ENCODE data around the gene VIL1. TPM values are rescaled to one million over a fixed set of nuclear protein-coding genes. Genes with fewer than 3 reads are reported as not detected.

Gene VIL1
- total RNA-seq, 1 experiment from 2014 or later, result 3.0 TPM

DNA sequence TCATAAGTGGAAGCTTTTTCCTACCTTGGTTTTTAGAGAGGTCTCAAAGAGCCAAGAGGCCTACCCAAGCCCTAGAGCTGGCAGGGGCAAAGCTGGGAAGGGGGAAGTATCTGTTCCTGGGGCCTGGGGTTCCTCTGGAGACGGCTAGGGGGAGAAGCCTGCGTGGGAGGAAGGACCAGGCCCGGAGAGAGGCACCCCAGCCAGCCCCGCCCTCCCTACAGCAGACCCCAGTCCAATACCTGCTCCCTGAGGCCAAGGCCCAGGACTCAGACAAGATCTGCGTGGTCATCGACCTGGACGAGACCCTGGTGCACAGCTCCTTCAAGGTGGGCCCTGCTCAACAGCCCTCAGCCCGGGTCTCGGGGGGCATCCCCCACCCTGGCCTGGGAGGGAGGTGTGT lies 17.0 kb upstream of the VIL1 start:
- Mint-ChIP-seq H3K9me3 (no peaks in the 10 kb centered on the region), H3K4me3 (no peak overlapping the region), H3K27me3 (ENCODE audit: low read depth) (peaks cover 23% of the 10 kb centered on the region), H3K4me1 (peaks cover 24% of the 10 kb centered on the region), H3K27ac (no peak overlapping the region), H3K36me3 (peaks cover 8% of the 10 kb centered on the region)
- POLR2A ChIA-PET, result no interaction called here
- TF ChIP-seq NR3C1 (CRISPR knock-in tag; conservative IDR thresholded peaks at IDR 0.05; ENCODE audit: low read depth) (no peak), ZNF263 (CRISPR knock-in tag; IDR thresholded peaks at IDR 0.05; ENCODE audit: low read depth) (no peak), CREB1 (CRISPR knock-in tag; IDR thresholded peaks at IDR 0.05) (no peak), SMAD4 (CRISPR knock-in tag; IDR thresholded peaks at IDR 0.05) (no peak), GRHL2 (CRISPR knock-in tag; IDR thresholded peaks at IDR 0.05; ENCODE audit: insufficient replicate concordance, severe bottlenecking) (no peak), TCF7 (CRISPR knock-in tag; IDR thresholded peaks at IDR 0.05; ENCODE audit: low read depth) (no peak), EMX1 (CRISPR knock-in tag; IDR thresholded peaks at IDR 0.05) (no peak), TEAD4 (CRISPR knock-in tag; IDR thresholded peaks at IDR 0.05) (no peak)
- TF ChIP-seq, protein P1, sequence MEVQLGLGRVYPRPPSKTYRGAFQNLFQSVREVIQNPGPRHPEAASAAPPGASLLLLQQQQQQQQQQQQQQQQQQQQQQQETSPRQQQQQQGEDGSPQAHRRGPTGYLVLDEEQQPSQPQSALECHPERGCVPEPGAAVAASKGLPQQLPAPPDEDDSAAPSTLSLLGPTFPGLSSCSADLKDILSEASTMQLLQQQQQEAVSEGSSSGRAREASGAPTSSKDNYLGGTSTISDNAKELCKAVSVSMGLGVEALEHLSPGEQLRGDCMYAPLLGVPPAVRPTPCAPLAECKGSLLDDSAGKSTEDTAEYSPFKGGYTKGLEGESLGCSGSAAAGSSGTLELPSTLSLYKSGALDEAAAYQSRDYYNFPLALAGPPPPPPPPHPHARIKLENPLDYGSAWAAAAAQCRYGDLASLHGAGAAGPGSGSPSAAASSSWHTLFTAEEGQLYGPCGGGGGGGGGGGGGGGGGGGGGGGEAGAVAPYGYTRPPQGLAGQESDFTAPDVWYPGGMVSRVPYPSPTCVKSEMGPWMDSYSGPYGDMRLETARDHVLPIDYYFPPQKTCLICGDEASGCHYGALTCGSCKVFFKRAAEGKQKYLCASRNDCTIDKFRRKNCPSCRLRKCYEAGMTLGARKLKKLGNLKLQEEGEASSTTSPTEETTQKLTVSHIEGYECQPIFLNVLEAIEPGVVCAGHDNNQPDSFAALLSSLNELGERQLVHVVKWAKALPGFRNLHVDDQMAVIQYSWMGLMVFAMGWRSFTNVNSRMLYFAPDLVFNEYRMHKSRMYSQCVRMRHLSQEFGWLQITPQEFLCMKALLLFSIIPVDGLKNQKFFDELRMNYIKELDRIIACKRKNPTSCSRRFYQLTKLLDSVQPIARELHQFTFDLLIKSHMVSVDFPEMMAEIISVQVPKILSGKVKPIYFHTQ (CRISPR knock-in tag; IDR thresholded peaks at IDR 0.05), result no peak
- TF ChIP-seq, protein P2, sequence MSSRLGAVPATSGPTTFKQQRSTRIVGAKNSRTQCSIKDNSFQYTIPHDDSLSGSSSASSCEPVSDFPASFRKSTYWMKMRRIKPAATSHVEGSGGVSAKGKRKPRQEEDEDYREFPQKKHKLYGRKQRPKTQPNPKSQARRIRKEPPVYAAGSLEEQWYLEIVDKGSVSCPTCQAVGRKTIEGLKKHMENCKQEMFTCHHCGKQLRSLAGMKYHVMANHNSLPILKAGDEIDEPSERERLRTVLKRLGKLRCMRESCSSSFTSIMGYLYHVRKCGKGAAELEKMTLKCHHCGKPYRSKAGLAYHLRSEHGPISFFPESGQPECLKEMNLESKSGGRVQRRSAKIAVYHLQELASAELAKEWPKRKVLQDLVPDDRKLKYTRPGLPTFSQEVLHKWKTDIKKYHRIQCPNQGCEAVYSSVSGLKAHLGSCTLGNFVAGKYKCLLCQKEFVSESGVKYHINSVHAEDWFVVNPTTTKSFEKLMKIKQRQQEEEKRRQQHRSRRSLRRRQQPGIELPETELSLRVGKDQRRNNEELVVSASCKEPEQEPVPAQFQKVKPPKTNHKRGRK (CRISPR knock-in tag; IDR thresholded peaks at IDR 0.05; ENCODE audit: borderline replicate concordance), result no peak
- CTCF ChIA-PET, result no interaction called here
- no peak for ATAC-seq
- no peak for DNase-seq (ENCODE audit: low spot score)

DNA sequence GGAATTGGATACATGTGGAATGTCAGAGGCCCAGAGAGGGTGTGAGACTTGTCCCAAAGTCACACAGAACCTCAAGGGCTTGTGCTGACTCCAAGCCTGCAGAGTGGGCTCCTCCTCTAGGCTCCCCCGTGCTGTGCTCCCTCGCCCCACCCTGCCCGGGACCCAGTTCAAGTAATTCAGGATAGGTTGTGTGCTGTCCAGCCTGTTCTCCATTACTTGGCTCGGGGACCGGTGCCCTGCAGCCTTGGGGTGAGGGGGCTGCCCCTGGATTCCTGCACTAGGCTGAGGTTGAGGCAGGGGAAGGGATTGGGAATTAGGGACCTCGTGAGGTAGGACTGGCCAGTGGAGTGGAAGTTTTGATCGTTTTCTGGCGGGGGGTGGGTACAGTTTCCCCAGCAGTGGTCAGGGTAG lies 16.4 kb upstream of the VIL1 start:
- CTCF ChIA-PET, result no interaction called here
- DNase-seq (ENCODE audit: low spot score), result no peak
- peaks cover 17% of the 10 kb centered on the region for H3K27me3 Mint-ChIP-seq (ENCODE audit: low read depth)
- no peak for ATAC-seq
- H3K36me3 Mint-ChIP-seq, result peaks cover 8% of the 10 kb centered on the region
- no peak for TF ChIP-seq SMAD3 (CRISPR knock-in tag; IDR thresholded peaks at IDR 0.05; ENCODE audit: borderline replicate concordance)
- no peak for TF ChIP-seq CBFB (CRISPR knock-in tag; IDR thresholded peaks at IDR 0.05; ENCODE audit: low read depth)
- TF ChIP-seq JAZF1 (CRISPR knock-in tag; IDR thresholded peaks at IDR 0.05), result no peak
- TF ChIP-seq RELA (CRISPR knock-in tag; IDR thresholded peaks at IDR 0.05; ENCODE audit: borderline replicate concordance), result no peak
- peaks cover 23% of the 10 kb centered on the region for H3K4me1 Mint-ChIP-seq
- no peaks in the 10 kb centered on the region for H3K9me3 Mint-ChIP-seq
- POLR2A ChIA-PET, result no interaction called here
- H3K27ac Mint-ChIP-seq, result no peak overlapping the region
- no peak overlapping the region for H3K4me3 Mint-ChIP-seq

DNA sequence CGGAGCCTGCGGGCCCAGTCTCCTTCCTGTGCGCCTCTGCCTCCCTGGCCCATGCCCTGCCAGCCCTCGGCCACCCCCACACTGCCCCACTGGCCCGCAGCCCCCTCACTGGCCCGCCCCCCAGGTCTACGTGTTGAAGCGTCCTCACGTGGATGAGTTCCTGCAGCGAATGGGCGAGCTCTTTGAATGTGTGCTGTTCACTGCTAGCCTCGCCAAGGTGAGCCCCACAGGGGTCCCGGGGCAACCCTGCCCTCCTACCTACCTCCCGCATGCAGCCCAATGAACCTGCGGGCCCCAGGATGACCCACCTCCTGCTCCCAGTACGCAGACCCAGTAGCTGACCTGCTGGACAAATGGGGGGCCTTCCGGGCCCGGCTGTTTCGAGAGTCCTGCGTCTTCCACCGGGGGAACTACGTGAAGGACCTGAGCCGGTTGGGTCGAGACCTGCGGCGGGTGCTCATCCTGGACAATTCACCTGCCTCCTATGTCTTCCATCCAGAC lies 16.0 kb upstream of the VIL1 start:
- Mint-ChIP-seq H3K9me3 (no peaks in the 10 kb centered on the region), H3K4me3 (no peak overlapping the region), H3K36me3 (peaks cover 8% of the 10 kb centered on the region), H3K27ac (no peak overlapping the region), H3K27me3 (ENCODE audit: low read depth) (peaks cover 12% of the 10 kb centered on the region), H3K4me1 (peaks cover 22% of the 10 kb centered on the region)
- ATAC-seq, result no peak
- ChIA-PET CTCF (no interaction called here), POLR2A (no interaction called here)
- no peak for DNase-seq (ENCODE audit: low spot score)
- no peak for TF ChIP-seq SP1 (CRISPR knock-in tag; conservative IDR thresholded peaks at IDR 0.05)
- TF ChIP-seq, protein P1 (CRISPR knock-in tag; IDR thresholded peaks at IDR 0.05), result no peak
- TF ChIP-seq ZNF138 (CRISPR knock-in tag; conservative IDR thresholded peaks at IDR 0.05), result no peak
- no peak for TF ChIP-seq PRRX2 (CRISPR knock-in tag; IDR thresholded peaks at IDR 0.05)
- no peak for TF ChIP-seq MXD4 (CRISPR knock-in tag; IDR thresholded peaks at IDR 0.05; ENCODE audit: borderline replicate concordance)
- TF ChIP-seq, protein P3, sequence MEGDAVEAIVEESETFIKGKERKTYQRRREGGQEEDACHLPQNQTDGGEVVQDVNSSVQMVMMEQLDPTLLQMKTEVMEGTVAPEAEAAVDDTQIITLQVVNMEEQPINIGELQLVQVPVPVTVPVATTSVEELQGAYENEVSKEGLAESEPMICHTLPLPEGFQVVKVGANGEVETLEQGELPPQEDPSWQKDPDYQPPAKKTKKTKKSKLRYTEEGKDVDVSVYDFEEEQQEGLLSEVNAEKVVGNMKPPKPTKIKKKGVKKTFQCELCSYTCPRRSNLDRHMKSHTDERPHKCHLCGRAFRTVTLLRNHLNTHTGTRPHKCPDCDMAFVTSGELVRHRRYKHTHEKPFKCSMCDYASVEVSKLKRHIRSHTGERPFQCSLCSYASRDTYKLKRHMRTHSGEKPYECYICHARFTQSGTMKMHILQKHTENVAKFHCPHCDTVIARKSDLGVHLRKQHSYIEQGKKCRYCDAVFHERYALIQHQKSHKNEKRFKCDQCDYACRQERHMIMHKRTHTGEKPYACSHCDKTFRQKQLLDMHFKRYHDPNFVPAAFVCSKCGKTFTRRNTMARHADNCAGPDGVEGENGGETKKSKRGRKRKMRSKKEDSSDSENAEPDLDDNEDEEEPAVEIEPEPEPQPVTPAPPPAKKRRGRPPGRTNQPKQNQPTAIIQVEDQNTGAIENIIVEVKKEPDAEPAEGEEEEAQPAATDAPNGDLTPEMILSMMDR (IDR thresholded peaks at IDR 0.05), result no peak
- TF ChIP-seq, protein P4, sequence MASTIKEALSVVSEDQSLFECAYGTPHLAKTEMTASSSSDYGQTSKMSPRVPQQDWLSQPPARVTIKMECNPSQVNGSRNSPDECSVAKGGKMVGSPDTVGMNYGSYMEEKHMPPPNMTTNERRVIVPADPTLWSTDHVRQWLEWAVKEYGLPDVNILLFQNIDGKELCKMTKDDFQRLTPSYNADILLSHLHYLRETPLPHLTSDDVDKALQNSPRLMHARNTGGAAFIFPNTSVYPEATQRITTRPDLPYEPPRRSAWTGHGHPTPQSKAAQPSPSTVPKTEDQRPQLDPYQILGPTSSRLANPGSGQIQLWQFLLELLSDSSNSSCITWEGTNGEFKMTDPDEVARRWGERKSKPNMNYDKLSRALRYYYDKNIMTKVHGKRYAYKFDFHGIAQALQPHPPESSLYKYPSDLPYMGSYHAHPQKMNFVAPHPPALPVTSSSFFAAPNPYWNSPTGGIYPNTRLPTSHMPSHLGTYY (CRISPR knock-in tag; IDR thresholded peaks at IDR 0.05), result no peak
- no peak for TF ChIP-seq SMAD3 (CRISPR knock-in tag; IDR thresholded peaks at IDR 0.05; ENCODE audit: borderline replicate concordance)
- TF ChIP-seq RORB (CRISPR knock-in tag; IDR thresholded peaks at IDR 0.05), result no peak
- TF ChIP-seq JUN (CRISPR knock-in tag; IDR thresholded peaks at IDR 0.05), result no peak
- no peak for TF ChIP-seq ZNF671 (CRISPR knock-in tag; IDR thresholded peaks at IDR 0.05)
- TF ChIP-seq, protein P5, sequence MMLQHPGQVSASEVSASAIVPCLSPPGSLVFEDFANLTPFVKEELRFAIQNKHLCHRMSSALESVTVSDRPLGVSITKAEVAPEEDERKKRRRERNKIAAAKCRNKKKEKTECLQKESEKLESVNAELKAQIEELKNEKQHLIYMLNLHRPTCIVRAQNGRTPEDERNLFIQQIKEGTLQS (CRISPR knock-in tag; conservative IDR thresholded peaks at IDR 0.05), result no peak
